HCT116 (cell line): ENCODE data around the gene LNPK. TPM values are rescaled to one million over a fixed set of nuclear protein-coding genes. Genes with fewer than 3 reads are reported as not detected.

ENCODE experiments used
- ATAC-seq: fragments of 200-7000 bp; cut with Tn5 transposase; 2 replicates; pipeline ENCODE4 v1.9.1; 2020; ENCODE audit warnings: mild to moderate bottlenecking, moderate library complexity
- BruUV-seq: library from RNA; stranded (reverse); fragments of 400-500 nt; replicated peaks from 2 replicates; lab custom pipeline; 2021; lab: Mats Ljungman, UMichigan
- CTCF ChIA-PET: fragments of 300-600 bp; sonication (Branson Sonifier 250); formaldehyde crosslinking; loops from one replicate; lab custom pipeline; 2021; ENCODE audit warnings: antibody characterized with exemption; lab: Charles Lee
- POLR2A ChIA-PET: fragments of 300-600, 350-600 bp; sonication (Branson Sonifier 250); formaldehyde crosslinking; loops from one replicate; lab custom pipeline; 2021; ENCODE audit warnings: antibody characterized with exemption; lab: Charles Lee
- RAD21 ChIA-PET, 2 experiments: fragments of 300-600 bp; sonication (Branson Sonifier 250); formaldehyde crosslinking; loops; one replicate each; lab custom pipeline; 2023; ENCODE audit warnings: low total read pairs in 2 of 2; ENCODE audit not compliant: uncharacterized antibody in 2 of 2, unreplicated experiment in 2 of 2, low non-redundant PET in 1 of 2; lab: Charles Lee
- DNase-seq: peaks from one replicate; pipeline ENCODE4 v3.0.0-alpha.2; 2010; ENCODE audit warnings: low read depth, low spot score
- H2AFZ ChIP-seq: fragments of 200-600 bp; shearing (Covaris generic), sonication (generic); 2 replicates; pipeline ENCODE4 v1.6.1; 2017; ENCODE audit warnings: low read depth, mixed run types, mixed read lengths, antibody characterized with exemption, low read length; ENCODE audit not compliant: poor library complexity, severe bottlenecking
- H3K27ac ChIP-seq: 2 replicates; pipeline ENCODE4 v1.5.1; 2012; ENCODE audit warnings: low read depth, low read length
- H3K27me3 ChIP-seq: fragments of 200-600 bp; sonication (generic); 2 replicates; pipeline ENCODE4 v1.6.1; 2016; ENCODE audit warnings: mixed run types, low read length, mixed read lengths; ENCODE audit not compliant: insufficient read depth
- H3K36me3 ChIP-seq, 2 experiments: fragments of 200-500 bp in 1 of 2; fragments of 200-600 bp in 1 of 2; sonication (Bioruptor generic) in 1 of 2; sonication (generic) in 1 of 2; 2 replicates each; pipeline versions ENCODE4 v1.5.1 to v1.6.1; 2014 to 2016; ENCODE audit warnings: low read length in 2 of 2, inconsistent platforms in 1 of 2, mixed read lengths in 1 of 2, mixed run types in 1 of 2; ENCODE audit not compliant: insufficient read depth in 2 of 2, control insufficient read depth in 1 of 2
- H3K4me1 ChIP-seq, 2 experiments: fragments of 200-600 bp in 1 of 2; sonication (generic) in 1 of 2; 2 replicates each; pipeline versions ENCODE4 v1.5.1 to v1.6.1; 2012 to 2017; ENCODE audit warnings: low read length in 2 of 2, inconsistent platforms in 1 of 2, mild to moderate bottlenecking in 1 of 2, mixed read lengths in 1 of 2, mixed run types in 1 of 2, moderate library complexity in 1 of 2; ENCODE audit not compliant: insufficient read depth in 2 of 2, control insufficient read depth in 1 of 2
- H3K4me2 ChIP-seq: fragments of 200-600 bp; sonication (generic); 2 replicates; pipeline ENCODE4 v1.6.1; 2017; ENCODE audit warnings: mixed run types, low read length, mixed read lengths
- H3K4me3 ChIP-seq, 2 experiments: fragments of 200-600 bp in 1 of 2; sonication (generic) in 1 of 2; replicated peaks in 1 of 2; 2 replicates each; pipeline ENCODE4 v1.5.1; 2011 to 2016; ENCODE audit warnings: low read length in 2 of 2, control low read depth in 1 of 2, low read depth in 1 of 2, mild to moderate bottlenecking in 1 of 2, mixed read lengths in 1 of 2, mixed run types in 1 of 2
- H3K79me2 ChIP-seq: fragments of 200-600 bp; sonication (generic); 2 replicates; pipeline ENCODE4 v1.6.1; 2017; ENCODE audit warnings: mild to moderate bottlenecking, mixed run types, low read length, moderate library complexity, mixed read lengths; ENCODE audit not compliant: insufficient read depth
- H3K9ac ChIP-seq: fragments of 200-600 bp; sonication (generic); 2 replicates; pipeline ENCODE4 v1.6.1; 2016; ENCODE audit warnings: low read length, mixed read lengths
- H3K9me2 ChIP-seq: fragments of 200-600 bp; sonication (generic), shearing (Covaris generic); 2 replicates; pipeline ENCODE4 v1.6.1; 2017; ENCODE audit warnings: mixed run types, mild to moderate bottlenecking, moderate library complexity; ENCODE audit not compliant: insufficient read depth
- H3K9me3 ChIP-seq, 2 experiments: fragments of 200-500 bp in 1 of 2; fragments of 200-600 bp in 1 of 2; sonication (Bioruptor generic) in 1 of 2; sonication (generic) in 1 of 2; 2 replicates each; pipeline ENCODE4 v1.6.1; 2014 to 2017; ENCODE audit warnings: low read length in 2 of 2, mixed read lengths in 2 of 2, inconsistent platforms in 1 of 2, low read depth in 1 of 2, mild to moderate bottlenecking in 1 of 2, mixed run types in 1 of 2, moderate library complexity in 1 of 2; ENCODE audit not compliant: control insufficient read depth in 1 of 2, insufficient read depth in 1 of 2
- H4K20me1 ChIP-seq: fragments of 200-600 bp; sonication (generic), shearing (Covaris generic); 2 replicates; pipeline ENCODE4 v1.6.1; 2017; ENCODE audit warnings: mixed run types, mild to moderate bottlenecking, moderate library complexity; ENCODE audit not compliant: insufficient read depth
- ATF3 ChIP-seq: IDR thresholded peaks from 2 replicates; pipeline ENCODE4 v1.6.1; 2012
- CEBPB ChIP-seq: IDR thresholded peaks from 2 replicates; pipeline ENCODE4 v1.6.1; 2012; ENCODE audit warnings: low read depth
- CTCF ChIP-seq, 3 experiments: fragments of 200-600 bp in 1 of 3; sonication (generic) in 1 of 3; IDR thresholded peaks in 2 of 3; conservative IDR thresholded peaks in 1 of 3; 2 replicates each; pipeline ENCODE4 v1.5.1; 2012 to 2017; ENCODE audit warnings: low read depth in 2 of 3, low read length in 2 of 3, antibody characterized with exemption in 1 of 3, borderline replicate concordance in 1 of 3, control low read depth in 1 of 3, mild to moderate bottlenecking in 1 of 3, mixed read lengths in 1 of 3, mixed run types in 1 of 3, moderate library complexity in 1 of 3; ENCODE audit not compliant: insufficient read depth in 1 of 3
- ELF1 ChIP-seq: IDR thresholded peaks from 2 replicates; pipeline ENCODE4 v1.6.1; 2012; ENCODE audit warnings: low read depth, borderline replicate concordance
- EZH2phosphoT487 ChIP-seq: fragments of 200-600 bp; IDR thresholded peaks from 2 replicates; pipeline ENCODE4 v1.6.1; 2018; ENCODE audit warnings: antibody characterized with exemption, borderline replicate concordance
- FOSL1 ChIP-seq: IDR thresholded peaks from 2 replicates; pipeline ENCODE4 v1.6.1; 2012; ENCODE audit warnings: low read depth
- MAX ChIP-seq: IDR thresholded peaks from 2 replicates; pipeline ENCODE4 v1.6.1; 2012
- POLR2A ChIP-seq: IDR thresholded peaks from 2 replicates; pipeline ENCODE4 v1.7.0; 2011; ENCODE audit warnings: borderline replicate concordance; ENCODE audit not compliant: insufficient read depth, insufficient read length; ENCODE audit errors: extremely low read depth
- REST ChIP-seq: IDR thresholded peaks from 2 replicates; pipeline ENCODE4 v1.6.1; 2012; ENCODE audit warnings: low read depth
- SIN3A ChIP-seq: IDR thresholded peaks from 2 replicates; pipeline ENCODE4 v1.6.1; 2012; ENCODE audit warnings: low read depth
- SP1 ChIP-seq: IDR thresholded peaks from 2 replicates; pipeline ENCODE4 v1.6.1; 2012; ENCODE audit warnings: low read depth
- YY1 ChIP-seq: IDR thresholded peaks from 2 replicates; pipeline ENCODE4 v1.6.1; 2011; ENCODE audit warnings: low read length, low read depth, moderate library complexity, mild to moderate bottlenecking; ENCODE audit not compliant: insufficient replicate concordance; ENCODE audit errors: extremely low read depth
- ZBTB33 ChIP-seq: IDR thresholded peaks from 2 replicates; pipeline ENCODE4 v1.6.1; 2011; ENCODE audit warnings: mild to moderate bottlenecking, low read length, moderate library complexity; ENCODE audit not compliant: insufficient replicate concordance; ENCODE audit errors: extremely low read depth
- ZFX ChIP-seq: fragments of 450-650 bp; IDR thresholded peaks from 2 replicates; pipeline ENCODE4 v1.6.1; 2017
- intact Hi-C: fragments of 100-400 bp; cut with micrococcal nuclease; formaldehyde crosslinking; loops from 2 replicates; pipeline ENCODE4 v1.10.0; 2022
- total RNA-seq: library from RNA; stranded (reverse); gene quantifications from one replicate; pipeline ENCODE4 v1.2.1, GENCODE V29; 2021; ENCODE audit not compliant: unreplicated experiment

Gene LNPK
- total RNA-seq, 1 experiment from 2014 or later: 22.3 TPM

- DNase-seq (no peak), ATAC-seq (no peak)
- no peaks in the 10 kb centered on the region for H4K20me1 ChIP-seq
- no peaks in the 10 kb centered on the region for H3K4me1 ChIP-seq
- intact Hi-C loops: no loop called here
- H3K9ac ChIP-seq: no peak overlapping the region
- H3K27ac ChIP-seq: no peak overlapping the region
- no peak overlapping the region for H3K4me2 ChIP-seq
- no peaks in the 10 kb centered on the region for H3K79me2 ChIP-seq
- ChIA-PET POLR2A (no interaction called here), CTCF (no interaction called here), RAD21 (no interaction called here)
- TF ChIP-seq EZH2phosphoT487 (no peak), CTCF (IDR thresholded peaks at IDR 0.05 in 2 of 3, conservative IDR thresholded peaks at IDR 0.05 in 1 of 3; ENCODE audit: borderline replicate concordance in 1 of 3, insufficient read depth in 1 of 3, low read depth in 2 of 3, low read length in 2 of 3) (no peak), ATF3 (no peak), REST (no peak), SIN3A (no peak), ZBTB33 (no peak), SP1 (no peak), POLR2A (no peak), YY1 (no peak), MAX (no peak), ELF1 (no peak), CEBPB (no peak), ZFX (no peak), FOSL1 (no peak)
- H3K9me3 ChIP-seq: no peaks in the 10 kb centered on the region
- H3K4me3 ChIP-seq: no peak overlapping the region
- H3K36me3 ChIP-seq: no peaks in the 10 kb centered on the region
- H3K9me2 ChIP-seq: no peaks in the 10 kb centered on the region
- H2AFZ ChIP-seq: no peak overlapping the region
- no peaks in the 10 kb centered on the region for H3K27me3 ChIP-seq
- BruUV-seq: no TSS peak
Observed at GRCh38 chr2:176020400-176020799, 18.3 kb upstream of the LNPK start.
